Keratinocyte (primary cell): ENCODE results near the gene BCL6B.

Experiments
- EZH2 ChIP-seq: IDR thresholded peaks from one replicate; pipeline ENCODE4 v1.6.1; 2012; ENCODE audit warnings: inconsistent platforms, mild to moderate bottlenecking, low read length, moderate library complexity
- TF ChIP-seq, protein P1 (sequence below), 3 experiments: IDR thresholded peaks in 1 of 3; conservative IDR thresholded peaks in 1 of 3; optimal IDR thresholded peaks in 1 of 3; 2 replicates in 2 of 3; 3 replicates in 1 of 3; pipeline versions ENCODE3 to v1.5.1; 2011; ENCODE audit warnings: low read length in 3 of 3, mild to moderate bottlenecking in 3 of 3, moderate library complexity in 2 of 3, control low read depth in 1 of 3, inconsistent platforms in 1 of 3; ENCODE audit not compliant: insufficient read depth in 2 of 3; ENCODE audit errors: extremely low read depth in 1 of 3

DNA sequence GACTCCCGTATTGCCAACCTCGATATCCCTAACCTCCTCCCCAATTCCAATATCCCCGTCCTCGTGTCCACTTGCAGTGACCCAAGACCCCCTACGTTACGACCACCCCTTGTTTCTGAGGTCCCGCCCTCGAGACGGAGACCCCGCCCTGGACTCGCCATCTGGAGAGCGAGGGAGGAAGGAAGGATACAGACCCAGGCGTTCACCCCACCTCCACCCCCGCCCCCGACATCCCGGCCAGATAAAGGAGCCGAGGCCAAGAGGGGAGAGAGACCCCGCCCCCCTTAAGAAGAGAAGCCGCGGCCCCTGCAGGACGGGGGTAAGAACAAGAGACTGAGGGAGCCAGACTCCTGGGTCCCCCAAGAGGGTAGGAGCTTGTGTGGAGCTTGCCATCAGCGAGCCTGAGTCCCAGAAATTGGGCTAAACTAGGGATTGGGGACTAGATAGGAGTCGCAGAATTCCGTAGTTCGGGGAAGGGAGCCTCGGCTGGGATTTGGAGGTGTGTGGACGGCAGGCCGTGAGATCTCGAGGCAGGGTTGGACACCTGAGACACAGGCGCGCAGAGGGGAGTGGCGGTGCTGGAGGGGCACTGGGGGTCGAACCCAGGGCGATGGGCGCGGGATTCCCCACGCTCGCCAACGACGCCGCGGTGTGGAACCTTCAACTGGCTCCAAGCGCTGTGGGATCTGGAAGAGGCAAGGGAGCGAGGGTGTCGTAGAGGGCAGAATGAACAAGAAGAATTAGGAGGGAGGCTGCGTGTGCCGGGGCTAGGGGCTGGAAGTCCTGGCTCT, at the start of gene BCL6B:
- TF ChIP-seq, protein P1, sequence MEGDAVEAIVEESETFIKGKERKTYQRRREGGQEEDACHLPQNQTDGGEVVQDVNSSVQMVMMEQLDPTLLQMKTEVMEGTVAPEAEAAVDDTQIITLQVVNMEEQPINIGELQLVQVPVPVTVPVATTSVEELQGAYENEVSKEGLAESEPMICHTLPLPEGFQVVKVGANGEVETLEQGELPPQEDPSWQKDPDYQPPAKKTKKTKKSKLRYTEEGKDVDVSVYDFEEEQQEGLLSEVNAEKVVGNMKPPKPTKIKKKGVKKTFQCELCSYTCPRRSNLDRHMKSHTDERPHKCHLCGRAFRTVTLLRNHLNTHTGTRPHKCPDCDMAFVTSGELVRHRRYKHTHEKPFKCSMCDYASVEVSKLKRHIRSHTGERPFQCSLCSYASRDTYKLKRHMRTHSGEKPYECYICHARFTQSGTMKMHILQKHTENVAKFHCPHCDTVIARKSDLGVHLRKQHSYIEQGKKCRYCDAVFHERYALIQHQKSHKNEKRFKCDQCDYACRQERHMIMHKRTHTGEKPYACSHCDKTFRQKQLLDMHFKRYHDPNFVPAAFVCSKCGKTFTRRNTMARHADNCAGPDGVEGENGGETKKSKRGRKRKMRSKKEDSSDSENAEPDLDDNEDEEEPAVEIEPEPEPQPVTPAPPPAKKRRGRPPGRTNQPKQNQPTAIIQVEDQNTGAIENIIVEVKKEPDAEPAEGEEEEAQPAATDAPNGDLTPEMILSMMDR (optimal IDR thresholded peaks at IDR 0.05 in 1 of 3, IDR thresholded peaks at IDR 0.05 in 1 of 3, conservative IDR thresholded peaks at IDR 0.05 in 1 of 3; ENCODE audit: extremely low read depth in 1 of 3, insufficient read depth in 2 of 3, low read length in 3 of 3) = no peak
- no peak for TF ChIP-seq EZH2
